SU-DHL-6 (cell line): ENCODE measurements around the gene AGXT.

Experiments used
- H2AFZ ChIP-seq: fragments of 200-600 bp; sonication (generic); 2 replicates; pipeline ENCODE4 v1.6.1; 2014; ENCODE audit warnings: low read depth, mild to moderate bottlenecking, moderate library complexity, mixed read lengths, antibody characterized with exemption, low read length; ENCODE audit not compliant: severe bottlenecking
- H3F3A ChIP-seq: fragments of 200-600 bp; shearing (Covaris generic); 2 replicates; pipeline ENCODE4 v1.6.0; 2016; ENCODE audit warnings: antibody characterized with exemption, mild to moderate bottlenecking; ENCODE audit not compliant: insufficient read depth
- H3K27ac ChIP-seq: fragments of 200-600 bp; sonication (generic); 2 replicates; pipeline ENCODE4 v1.5.1; 2016; ENCODE audit warnings: low read depth, mild to moderate bottlenecking, low read length, moderate library complexity, mixed read lengths
- H3K27me3 ChIP-seq: fragments of 200-600 bp; sonication (generic), shearing (Covaris generic); 2 replicates; pipeline ENCODE4 v1.6.0; 2014; ENCODE audit warnings: mild to moderate bottlenecking, low read length
- H3K36me3 ChIP-seq: fragments of 200-600 bp; sonication (generic); 2 replicates; pipeline ENCODE4 v1.6.1; 2014; ENCODE audit warnings: mild to moderate bottlenecking, low read length, mixed read lengths
- H3K4me2 ChIP-seq: fragments of 300-600, 200-600 bp; shearing (Covaris generic), sonication (generic); 2 replicates; pipeline ENCODE4 v1.6.0; 2014; ENCODE audit warnings: low read length, low read depth, mild to moderate bottlenecking; ENCODE audit not compliant: poor library complexity, severe bottlenecking
- H3K4me3 ChIP-seq: fragments of 200-600 bp; sonication (generic); 2 replicates; pipeline ENCODE4 v1.5.1; 2014; ENCODE audit warnings: antibody characterized with exemption, low read length, mild to moderate bottlenecking, mixed read lengths; ENCODE audit not compliant: insufficient read depth, poor library complexity, severe bottlenecking
- H3K79me2 ChIP-seq: fragments of 200-600 bp; sonication (generic); 2 replicates; pipeline ENCODE4 v1.6.1; 2014; ENCODE audit warnings: mild to moderate bottlenecking, low read length, moderate library complexity; ENCODE audit not compliant: insufficient read depth
- H3K9ac ChIP-seq: fragments of 200-600 bp; sonication (generic); 2 replicates; pipeline ENCODE4 v1.7.0; 2014; ENCODE audit warnings: mild to moderate bottlenecking, low read length
- H3K9me2 ChIP-seq: fragments of 200-600 bp; sonication (generic); replicated peaks from 2 replicates; pipeline ENCODE4 v1.6.1; 2014; ENCODE audit warnings: low read length; ENCODE audit not compliant: insufficient read depth
- H3K9me3 ChIP-seq: fragments of 200-600 bp; sonication (generic); 2 replicates; pipeline ENCODE4 v1.6.1; 2014; ENCODE audit warnings: low read length, mixed read lengths; ENCODE audit not compliant: insufficient read depth
- H4K20me1 ChIP-seq: fragments of 200-600 bp; sonication (generic); 2 replicates; pipeline ENCODE4 v1.6.1; 2014; ENCODE audit warnings: low read depth, mild to moderate bottlenecking, antibody characterized with exemption, low read length, moderate library complexity, mixed read lengths
- CTCF ChIP-seq: fragments of 200-600 bp; sonication (generic); IDR thresholded peaks from one replicate; pipeline ENCODE4 v1.5.1; 2017; ENCODE audit warnings: antibody characterized with exemption, mild to moderate bottlenecking, low read length, moderate library complexity; ENCODE audit not compliant: insufficient read depth, poor library complexity, severe bottlenecking
- EZH2phosphoT487 ChIP-seq: fragments of 200-600 bp; sonication (generic), shearing (Covaris generic); conservative IDR thresholded peaks from 2 replicates; pipeline ENCODE4 v1.6.1; 2018; ENCODE audit warnings: mild to moderate bottlenecking, antibody characterized with exemption, low read length, moderate library complexity, mixed read lengths

AGXT gene

GRCh38 chr2:240900141-240900860, 31.7 kb downstream of the AGXT start:
- Histone ChIP-seq H3K27me3 (no peaks in the 10 kb centered on the region), H3K27ac (no peak overlapping the region), H3K4me3 (no peak overlapping the region), H3K36me3 (no peaks in the 10 kb centered on the region), H3F3A (no peaks in the 10 kb centered on the region), H2AFZ (no peak overlapping the region), H3K9me3 (no peaks in the 10 kb centered on the region), H3K9ac (no peak overlapping the region), H3K4me2 (no peak overlapping the region), H3K9me2 (no peaks in the 10 kb centered on the region), H4K20me1 (no peaks in the 10 kb centered on the region), H3K79me2 (no peaks in the 10 kb centered on the region)
- TF ChIP-seq EZH2phosphoT487 = no peak
- TF ChIP-seq CTCF = no peak

- Histone ChIP-seq H4K20me1 (no peaks in the 10 kb centered on the region), H3K36me3 (no peaks in the 10 kb centered on the region), H3K9me3 (no peaks in the 10 kb centered on the region), H3F3A (no peaks in the 10 kb centered on the region), H3K9me2 (no peaks in the 10 kb centered on the region), H3K27ac (no peak overlapping the region), H3K9ac (no peak overlapping the region), H3K27me3 (no peaks in the 10 kb centered on the region), H2AFZ (no peak overlapping the region), H3K4me2 (no peak overlapping the region), H3K79me2 (no peaks in the 10 kb centered on the region), H3K4me3 (no peak overlapping the region)
- TF ChIP-seq CTCF (no peak), EZH2phosphoT487 (no peak)
Observed at GRCh38 chr2:240901986-240902614, 33.5 kb downstream of the AGXT start.

GRCh38 chr2:240902615-240903041, 34.0 kb downstream of the AGXT start:
- H3K9me2 ChIP-seq = no peaks in the 10 kb centered on the region
- H3K27ac ChIP-seq = no peak overlapping the region
- no peaks in the 10 kb centered on the region for H3F3A ChIP-seq
- H3K79me2 ChIP-seq = no peaks in the 10 kb centered on the region
- no peak overlapping the region for H3K4me3 ChIP-seq
- TF ChIP-seq CTCF (no peak), EZH2phosphoT487 (no peak)
- H3K9ac ChIP-seq = no peak overlapping the region
- no peak overlapping the region for H3K4me2 ChIP-seq
- H3K36me3 ChIP-seq = no peaks in the 10 kb centered on the region
- H2AFZ ChIP-seq = no peak overlapping the region
- no peaks in the 10 kb centered on the region for H3K9me3 ChIP-seq
- H4K20me1 ChIP-seq = no peaks in the 10 kb centered on the region
- H3K27me3 ChIP-seq = no peaks in the 10 kb centered on the region
